Posterior vena cava (tissue), 2 donors: ENCODE data around the gene KIF22. TPM values are rescaled to one million over a fixed set of nuclear protein-coding genes. Genes with fewer than 3 reads are reported as not detected.
A peak's percentile ranks its signal among the peaks of the same experiment; 100 is the strongest.
"Not testable (repeated sequence)": the region's sequence is repeated elsewhere in the genome, so short reads cannot be mapped to it uniquely, and the experiment has no call there.

Source experiments
- DNase-seq: peaks from one replicate; pipeline ENCODE4 v3.0.0-alpha.2; 2020; ENCODE audit warnings: low spot score
- intact Hi-C, 2 donors: fragments of 100-400 bp; cut with DNase I; formaldehyde crosslinking; loops; one replicate each; pipeline versions ENCODE4 v1.14.1 to v1.14.2; 2022 to 2023
- long read RNA-seq, 2 donors: library from polyadenylated mRNA; unstranded; transcript quantifications; one replicate each; pipeline ENCODE4 v2.0.0, GENCODE V29; 2020 to 2021
- total RNA-seq, 2 donors: library from RNA; stranded (reverse); fragmentation: NEBNext Ultra II Directional; extraction: Animal tissue kit (Norgen Biotek cat#: 25700); gene quantifications; one replicate each; pipeline ENCODE4 v1.2.1, GENCODE V29; 2021
- donor health status: DM: yes; HTN: yes; CAD: no.
- donor health status: DM: yes; HTN: yes; CAD: no.

Gene KIF22
- total RNA-seq, result 10 to 100 TPM in 1 of 2 donors, 1 to 10 TPM in 1; 5.9 to 10.4 TPM
- long read RNA-seq, donor 1, partial matches to known transcripts, result 1 of 5 reads
- long read RNA-seq, donor 1, other reads (novel, unspliced or antisense), result 1 of 5 reads
- long read RNA-seq, donor 2, transcript KIF22-201 (14 exons, 2,113 nt), result major isoform, 17 of 22 reads
- long read RNA-seq, donor 2, partial matches to known transcripts, result 5 of 22 reads
- long read RNA-seq, donor 2, other reads (novel, unspliced or antisense), result 0 of 22 reads

DNA sequence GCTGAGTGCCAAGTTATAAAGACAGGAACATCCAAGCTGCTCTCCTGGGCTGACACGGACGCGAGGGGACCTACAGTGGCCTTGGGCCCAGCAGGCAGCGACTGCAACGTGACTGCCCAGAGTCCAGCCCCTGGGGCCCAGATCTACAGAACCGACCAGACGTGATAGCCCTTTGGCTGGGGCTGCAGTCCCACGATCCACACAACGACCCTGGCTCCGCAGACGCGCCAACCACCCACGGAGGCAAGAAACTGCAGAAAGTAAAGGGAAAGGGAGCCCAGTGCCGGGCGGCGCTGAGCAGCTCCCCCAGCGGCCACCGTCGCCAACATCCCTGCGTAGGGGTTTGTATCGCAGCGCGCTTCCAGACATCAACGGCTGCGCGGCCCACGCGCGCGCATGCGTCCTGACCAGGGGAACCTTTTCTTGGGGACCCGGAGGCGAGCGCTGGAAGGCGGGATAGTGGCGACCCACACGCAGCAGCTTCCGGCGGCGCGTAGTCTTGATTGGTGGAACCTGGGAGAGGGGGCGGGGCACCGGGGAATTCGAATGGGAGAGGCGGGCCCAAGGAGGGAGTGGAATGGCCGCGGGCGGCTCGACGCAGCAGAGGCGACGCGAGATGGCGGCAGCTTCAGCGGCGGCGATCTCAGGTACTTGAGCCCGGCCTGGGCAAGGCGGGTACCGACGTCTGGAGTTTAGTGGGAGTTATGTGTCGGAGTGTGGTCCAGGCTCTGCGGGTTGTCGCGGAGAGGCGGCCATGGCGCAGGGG is at the start of gene KIF22:
KIF22 (plus strand) TSS at position 569 of the 766 bp plus-strand sequence; CDS start at position 578, 9 bp downstream.
- peak; percentile 100 for DNase-seq
- intact Hi-C loops, result no loop called here

DNA sequence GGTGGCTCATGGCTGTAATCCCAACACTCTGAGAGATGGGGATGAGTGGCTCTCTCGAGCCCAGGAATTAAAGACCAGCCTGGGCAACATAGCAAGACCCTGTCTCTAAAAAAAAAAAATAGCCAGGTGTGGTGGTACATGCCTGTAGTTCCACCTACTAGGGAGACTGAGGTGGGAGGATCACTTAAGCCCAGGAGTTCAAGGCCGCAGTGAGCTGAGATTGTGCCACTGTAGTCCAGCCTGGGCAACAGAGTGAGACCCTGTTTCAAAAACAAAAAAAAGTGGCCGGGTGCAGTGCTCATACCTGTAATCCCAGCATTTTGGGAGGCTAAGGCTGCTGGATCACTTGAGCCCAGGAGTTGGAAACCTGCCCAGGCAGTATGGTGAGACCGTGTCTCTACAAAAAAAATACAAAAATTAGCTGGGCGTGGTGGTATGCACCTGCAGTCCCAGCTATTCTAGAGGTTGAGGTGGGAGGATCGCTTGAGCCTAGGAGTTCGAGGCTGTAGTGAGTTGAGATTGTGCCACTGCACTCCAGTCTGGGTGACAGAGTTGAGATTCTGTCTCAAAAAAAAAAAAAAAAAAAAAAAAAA is 47.8 kb upstream of the KIF22 start:
- intact Hi-C loops, result no loop called here

DNA sequence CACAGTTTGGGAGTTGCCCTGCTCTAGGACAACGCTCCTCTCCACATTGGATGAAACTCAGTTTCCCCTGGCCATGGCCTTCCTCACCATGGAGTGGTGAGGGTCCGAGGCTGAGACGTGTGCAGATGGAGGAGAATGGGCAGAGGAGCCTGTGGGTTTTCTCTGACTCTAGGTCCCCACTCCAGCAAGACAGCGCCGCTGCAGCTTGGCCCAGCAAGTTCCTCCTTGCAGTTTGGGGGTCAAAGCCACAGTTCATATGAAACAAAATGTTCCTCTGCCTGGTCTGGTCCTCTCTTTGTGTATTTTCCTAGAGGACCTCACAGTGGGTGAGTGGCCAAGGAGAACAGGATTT is 47.1 kb upstream of the KIF22 start:
- no peak for DNase-seq
- intact Hi-C loops, result no loop called here

More for the DNA sequence above, 47.8 kb upstream of the KIF22 start:
- DNase-seq, result no peak

DNA sequence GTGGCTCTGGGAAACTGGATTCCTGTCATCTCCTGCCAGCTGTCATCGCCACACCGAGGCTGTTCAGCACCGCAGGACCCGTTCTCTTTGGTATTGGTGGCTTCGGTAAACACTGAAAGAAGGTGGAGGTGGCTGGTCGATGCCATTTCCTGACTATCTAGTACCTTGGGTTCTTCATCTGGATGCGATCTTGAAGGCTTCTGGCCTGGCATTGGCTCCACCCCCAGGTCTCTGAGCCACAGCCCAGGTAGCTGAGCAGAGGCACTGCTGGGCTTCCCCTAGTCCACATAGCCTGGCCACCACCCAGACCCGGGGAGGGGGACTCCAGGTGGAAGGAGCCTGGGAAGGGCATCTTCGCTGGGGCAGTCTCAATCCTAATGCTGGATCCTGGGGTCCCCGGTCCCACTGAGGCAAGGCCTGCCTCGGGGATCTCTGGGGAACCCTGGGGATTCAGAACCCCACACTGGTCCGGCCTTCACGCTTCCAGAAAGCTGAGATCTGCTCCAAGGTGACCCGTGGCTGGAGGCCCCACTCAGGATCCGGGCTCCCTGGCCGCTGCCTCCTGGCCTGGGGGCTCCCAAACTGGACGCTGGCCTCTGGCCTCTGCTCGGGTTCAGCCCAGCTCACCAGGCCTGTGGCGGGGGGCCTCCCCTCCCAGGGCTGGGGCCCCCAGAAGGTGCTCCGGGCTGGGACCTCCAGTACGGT is 46.6 kb upstream of the KIF22 start:
- no peak for DNase-seq
- intact Hi-C loops, result no loop called here

DNA sequence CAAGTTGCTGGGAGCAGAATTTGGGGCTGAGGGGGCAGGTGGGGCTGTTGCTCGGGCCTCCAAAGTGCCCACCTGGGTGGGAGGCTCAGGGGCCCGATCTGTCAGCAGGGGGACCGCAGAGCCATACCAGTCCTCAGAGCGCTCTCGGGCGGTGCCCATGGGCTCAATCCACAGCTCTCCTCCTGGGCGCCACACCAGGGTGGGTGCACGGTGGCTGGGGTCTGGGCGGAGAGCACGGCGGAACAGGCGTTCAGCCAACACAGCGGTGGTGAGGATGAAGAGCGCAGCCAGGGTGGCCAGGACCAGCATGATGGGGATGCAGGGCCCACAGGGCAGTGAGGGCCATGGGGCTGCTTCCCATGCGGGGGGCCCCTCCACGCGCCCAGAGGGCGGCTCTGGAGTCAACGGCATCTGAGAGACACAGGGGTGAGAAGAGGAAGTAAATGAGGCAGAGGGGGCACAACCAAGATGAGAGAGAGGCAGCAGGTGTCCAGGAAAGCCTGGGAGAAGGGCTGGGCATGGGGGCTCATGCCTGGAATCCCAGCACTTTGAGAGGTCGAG is 45.9 kb upstream of the KIF22 start:
- DNase-seq, result no peak
- intact Hi-C loops, result loop anchor here in 1 of 2 donors (5.0 kb wide), 1 partner anchor 1388 kb away; no protein-coding TSS in a partner anchor

DNA sequence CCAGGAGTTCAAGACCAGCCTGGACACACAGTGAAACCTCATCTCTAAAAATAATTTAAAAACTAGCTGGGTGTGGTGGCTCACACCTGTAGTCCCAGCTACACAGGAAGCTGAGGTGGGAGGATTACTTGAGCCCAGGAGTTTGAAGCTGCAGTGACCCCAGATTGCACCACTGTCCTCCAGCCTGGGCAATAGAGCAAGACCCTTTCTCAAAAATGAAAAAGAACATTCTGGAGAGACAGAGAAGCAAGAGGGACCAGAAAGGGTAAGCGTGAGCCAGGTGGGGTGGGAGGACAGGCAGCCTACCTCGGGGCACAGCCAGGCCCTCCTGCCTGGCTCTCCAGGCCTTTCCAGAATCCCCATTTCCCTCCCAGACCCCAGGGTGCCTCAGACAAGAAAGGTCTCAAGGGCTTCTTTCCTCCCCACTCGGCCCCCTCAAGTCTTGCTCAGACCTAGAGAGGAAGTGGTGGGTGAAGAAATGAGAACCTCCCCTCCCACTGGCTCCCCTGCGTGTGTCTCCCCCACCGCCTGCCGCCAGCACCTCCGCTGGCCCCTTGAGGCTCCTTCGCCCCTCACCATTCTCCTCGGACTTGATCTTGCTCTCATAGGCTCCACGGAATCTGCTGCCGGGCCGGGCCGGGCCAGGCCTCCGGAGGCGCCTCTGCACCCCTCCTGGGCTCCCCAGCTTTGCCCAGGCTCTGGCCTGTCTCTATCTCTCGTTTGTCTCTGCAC is 45.3 kb upstream of the KIF22 start:
- peak; percentile 79 for DNase-seq
- intact Hi-C loops, result loop anchor here in 1 of 2 donors (5.0 kb wide), 1 partner anchor 1387 kb away; no protein-coding TSS in a partner anchor

DNA sequence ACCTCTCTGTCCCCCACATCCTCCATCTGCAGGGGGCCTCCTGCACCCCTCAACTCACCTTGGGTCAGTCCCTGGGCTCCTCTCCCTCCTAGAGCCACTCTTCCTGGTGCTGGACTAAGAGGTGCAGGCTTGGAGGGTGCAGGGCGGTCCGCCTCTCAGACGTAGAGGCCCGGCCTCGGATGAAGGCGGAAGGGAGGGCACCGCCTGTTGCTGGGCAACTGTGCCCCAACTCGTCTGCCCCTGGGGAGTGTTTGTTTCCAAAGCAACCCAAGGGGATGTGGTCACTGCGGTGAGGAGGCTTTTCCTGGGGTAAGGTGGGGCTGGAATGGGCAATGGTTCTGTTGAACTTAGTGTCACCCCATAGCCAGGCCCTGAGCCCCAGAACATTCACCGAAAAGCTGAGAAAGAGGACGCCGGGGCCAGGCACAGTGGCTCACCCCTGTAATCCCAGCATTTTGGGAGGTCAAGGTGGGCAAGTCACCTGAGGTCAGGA is 44.7 kb upstream of the KIF22 start, which contains the start of gene C16orf54:
C16orf54 (minus strand) TSS at position 138 of the 493 bp plus-strand sequence. CDS start 1,039 bp downstream, outside the sequence.
- intact Hi-C loops, result loop anchor here in 1 of 2 donors (5.0 kb wide), 1 partner anchor 1386 kb away; no protein-coding TSS in a partner anchor
- DNase-seq, result peak; percentile 95

DNA sequence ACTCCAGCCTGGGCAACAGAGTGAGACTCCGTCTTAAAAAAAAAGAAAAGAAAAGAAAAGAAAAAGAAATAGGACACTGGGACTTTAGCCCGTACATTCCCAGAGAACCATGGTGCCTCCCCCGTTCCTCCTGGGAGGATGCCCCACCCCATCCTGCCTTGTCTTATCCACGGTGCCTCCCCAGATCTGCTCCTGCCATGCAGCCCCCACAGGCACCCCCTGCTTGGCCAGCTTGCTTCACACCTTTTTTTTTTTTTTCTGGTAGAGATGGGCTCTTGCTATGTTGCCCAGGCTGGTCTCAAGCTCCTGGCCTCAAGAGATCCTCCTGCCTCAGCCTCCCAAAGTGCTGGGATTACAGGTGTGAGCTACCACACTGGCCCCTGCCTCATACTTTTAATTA is 44.0 kb upstream of the KIF22 start:
- intact Hi-C loops, result loop anchor here in 1 of 2 donors (5.0 kb wide), 1 partner anchor 1386 kb away; no protein-coding TSS in a partner anchor
- not testable (repeated sequence) for DNase-seq

DNA sequence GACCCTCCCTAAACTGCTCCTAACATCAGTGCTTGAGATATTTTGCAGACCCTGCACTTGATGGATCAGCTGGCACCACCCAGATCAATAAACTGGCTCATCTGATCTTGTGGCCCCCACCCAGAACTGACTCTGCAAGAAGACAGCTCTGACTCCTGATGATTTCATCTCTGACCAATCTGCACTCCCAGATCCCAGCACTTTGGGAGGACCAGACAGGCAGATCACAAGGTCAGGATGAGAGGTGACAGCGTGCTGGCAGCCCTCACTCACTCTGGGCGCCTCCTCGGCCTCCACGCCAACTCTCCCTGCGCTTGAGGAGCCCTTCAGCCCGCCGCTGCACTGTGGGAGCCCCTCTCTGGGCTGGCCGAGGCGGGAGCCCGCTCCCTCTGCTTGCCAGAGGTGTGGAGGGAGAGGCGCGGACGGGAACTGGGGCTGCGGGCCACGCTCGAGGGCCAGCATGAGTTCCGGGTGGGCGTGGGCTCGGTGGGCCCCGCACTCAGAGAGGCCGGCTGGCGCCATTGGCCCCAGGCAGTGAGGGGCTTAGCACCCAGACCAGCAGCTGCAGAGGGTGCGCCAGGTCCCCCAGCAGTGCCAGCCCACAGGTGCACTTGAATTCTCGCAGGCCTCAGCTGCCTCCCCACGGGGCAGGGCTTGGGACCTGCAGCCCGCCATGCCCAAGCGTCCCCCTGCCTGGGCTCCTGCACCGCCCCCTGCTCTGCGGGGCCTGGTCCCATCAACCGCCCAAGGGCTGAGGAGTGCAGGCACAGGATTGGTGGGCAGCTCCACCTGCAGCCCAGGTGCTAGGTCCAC is 42.4 kb upstream of the KIF22 start:
- intact Hi-C loops, result loop anchor here in 1 of 2 donors (5.0 kb wide), 1 partner anchor 1384 kb away; no protein-coding TSS in a partner anchor
- no peak for DNase-seq

DNA sequence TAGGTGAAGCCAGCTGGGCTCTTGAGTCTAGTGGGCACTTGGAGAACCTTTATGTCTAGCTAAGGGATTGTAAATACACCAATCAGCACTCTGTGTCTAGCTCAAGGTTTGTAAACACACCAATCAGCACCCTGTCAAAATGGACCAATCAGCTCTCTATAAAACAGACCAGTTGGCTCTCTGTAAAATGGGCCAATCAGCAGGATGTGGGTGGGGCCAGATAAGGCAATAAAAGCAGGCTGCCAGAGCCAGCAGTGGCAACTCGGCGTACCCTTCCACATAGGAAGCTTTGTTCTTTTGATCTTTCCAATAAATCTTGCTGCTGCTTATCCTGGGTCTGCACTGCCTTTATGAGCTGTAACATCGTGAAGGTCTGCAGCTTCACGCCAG is 41.8 kb upstream of the KIF22 start:
- DNase-seq, result not testable (repeated sequence)
- intact Hi-C loops, result loop anchor here in 1 of 2 donors (5.0 kb wide), 1 partner anchor 1384 kb away; no protein-coding TSS in a partner anchor

DNA sequence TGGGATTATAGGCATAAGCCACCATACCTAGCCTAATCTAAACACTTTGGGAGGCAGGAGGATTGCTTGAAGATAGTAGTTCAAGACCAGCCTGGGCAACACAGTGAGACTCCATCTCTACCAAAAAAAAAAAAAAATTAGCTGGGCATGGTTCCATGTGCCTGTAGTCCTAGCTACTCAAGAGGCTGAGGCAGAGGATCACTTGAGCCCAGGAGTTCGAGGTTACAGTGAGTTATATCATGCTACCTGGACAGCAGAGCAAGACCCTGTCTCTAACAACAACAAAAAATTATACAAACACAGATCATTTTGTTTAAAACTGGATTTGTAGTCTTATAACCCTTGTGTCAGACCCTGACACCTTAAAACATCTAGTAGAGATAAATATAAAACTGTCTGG is 37.0 kb upstream of the KIF22 start:
- DNase-seq, result no peak
- intact Hi-C loops, result no loop called here

DNA sequence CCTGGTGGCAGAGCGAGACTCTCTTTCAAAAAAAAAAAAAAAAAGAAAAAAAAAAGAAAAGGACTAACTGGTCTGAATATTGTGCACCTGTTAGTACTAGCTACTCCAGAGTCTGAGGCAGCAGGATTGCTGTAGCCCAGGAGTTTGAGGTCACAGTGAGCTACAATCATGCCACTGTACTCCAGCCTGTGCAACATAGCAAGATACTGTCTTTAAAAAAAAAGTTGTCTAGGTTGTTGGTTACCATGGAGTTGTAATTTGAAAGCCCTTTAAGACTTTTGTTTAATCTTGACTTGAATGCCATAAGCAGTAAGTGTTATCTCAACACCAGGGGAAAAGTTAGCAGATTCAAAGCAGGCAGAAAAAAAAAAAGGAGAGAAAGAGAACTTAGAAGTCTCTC is 33.9 kb upstream of the KIF22 start:
- intact Hi-C loops, result no loop called here
- DNase-seq, result no peak

DNA sequence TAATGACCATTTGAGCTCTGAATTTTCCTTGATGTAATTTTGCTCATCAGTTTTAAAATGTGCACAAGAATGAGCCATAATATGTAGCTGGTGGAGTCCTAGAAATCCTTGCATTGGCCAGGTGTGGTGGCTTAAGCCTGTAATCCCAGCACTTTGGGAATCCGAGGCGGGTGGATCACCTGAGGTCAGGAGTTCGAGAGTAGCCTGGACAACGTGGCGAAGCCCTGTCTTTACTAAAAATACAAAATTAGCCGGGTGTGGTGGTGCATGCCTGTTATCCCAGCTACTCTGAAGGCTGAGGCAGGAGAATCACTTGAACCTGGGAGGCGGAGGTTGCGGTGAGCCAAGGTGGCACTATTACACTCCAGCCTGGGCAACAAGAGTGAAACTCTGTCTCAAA is 33.5 kb upstream of the KIF22 start:
- intact Hi-C loops, DNase-seq: not testable (repeated sequence)

DNA sequence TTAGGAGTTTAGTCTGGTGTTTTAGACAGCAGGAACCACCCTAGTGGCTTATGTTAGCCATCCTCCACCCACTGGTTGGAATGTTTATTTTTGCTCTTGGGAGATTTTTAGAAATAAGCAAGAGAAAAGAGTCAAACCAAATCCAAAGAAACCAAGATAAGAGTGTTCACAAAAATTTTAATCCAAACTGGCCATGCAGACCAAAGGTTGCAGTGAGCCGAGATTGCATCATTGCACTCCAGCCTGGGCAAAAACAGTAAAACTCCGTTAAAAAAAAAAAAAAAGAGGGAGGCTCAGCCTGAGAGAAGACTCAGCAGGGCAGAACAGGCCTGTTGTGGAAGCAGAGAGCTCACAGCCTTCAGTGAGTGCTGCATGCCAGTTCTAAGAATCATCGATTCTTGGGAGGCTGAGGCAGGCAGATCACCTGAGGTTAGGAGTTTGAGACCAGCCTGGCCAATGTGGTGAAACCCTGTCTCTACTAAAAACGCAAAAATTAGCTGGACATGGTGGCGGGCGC is 32.5 kb upstream of the KIF22 start:
- intact Hi-C loops, result no loop called here
- no peak for DNase-seq

DNA sequence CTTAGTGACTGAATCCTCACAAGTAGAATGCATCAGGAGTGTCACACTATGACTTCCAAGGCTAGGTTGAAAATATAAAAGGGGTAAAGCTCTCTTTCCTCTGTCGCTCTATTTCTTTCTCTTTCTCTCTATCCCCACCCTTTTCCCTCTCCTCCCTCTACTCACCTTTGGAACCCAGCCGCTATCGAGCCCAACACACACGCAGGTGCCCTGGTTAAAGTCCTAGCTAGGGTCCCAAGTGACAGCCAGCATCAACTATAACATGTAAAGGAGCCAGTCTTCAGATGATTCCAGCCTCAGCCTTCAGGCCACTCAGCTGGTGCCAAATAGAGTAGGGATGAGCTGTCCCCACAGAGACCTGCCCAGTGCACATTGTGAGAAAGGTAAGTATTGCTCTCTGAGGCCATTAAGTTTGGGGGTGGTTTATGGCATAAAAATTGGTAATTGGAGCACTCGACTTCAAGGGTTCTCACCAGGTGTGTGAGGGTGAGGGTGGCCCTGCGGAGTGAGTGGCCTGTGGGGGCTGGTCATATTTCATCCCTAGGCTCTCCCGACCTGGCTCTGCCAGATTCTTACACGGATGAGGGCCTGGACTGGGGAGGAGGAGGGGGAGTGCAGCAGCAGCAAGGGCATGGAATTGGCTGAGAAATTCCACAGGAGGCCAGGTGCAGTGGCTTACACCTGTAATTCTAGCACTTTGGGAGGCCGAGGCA is 29.8 kb upstream of the KIF22 start:
- DNase-seq, result no peak
- intact Hi-C loops, result no loop called here

DNA sequence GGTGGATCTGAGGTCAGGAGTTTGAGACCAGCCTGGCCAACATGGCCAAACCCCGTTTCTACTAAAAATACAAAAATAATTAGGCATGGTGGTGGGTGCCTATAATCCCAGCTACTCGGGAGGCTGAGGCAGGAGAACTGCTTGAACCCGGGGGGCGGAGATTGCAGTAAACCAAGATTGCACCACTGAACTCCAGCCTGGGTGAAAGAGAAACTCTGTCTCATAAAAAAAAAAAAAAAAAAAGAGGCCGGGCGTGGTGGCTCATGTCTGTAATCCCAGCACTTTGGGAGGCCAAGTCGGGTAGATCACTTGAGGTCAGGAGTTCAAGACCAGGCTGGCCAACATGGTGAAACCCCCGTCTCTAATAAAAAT is 29.3 kb upstream of the KIF22 start:
- DNase-seq, intact Hi-C loops: not testable (repeated sequence)

DNA sequence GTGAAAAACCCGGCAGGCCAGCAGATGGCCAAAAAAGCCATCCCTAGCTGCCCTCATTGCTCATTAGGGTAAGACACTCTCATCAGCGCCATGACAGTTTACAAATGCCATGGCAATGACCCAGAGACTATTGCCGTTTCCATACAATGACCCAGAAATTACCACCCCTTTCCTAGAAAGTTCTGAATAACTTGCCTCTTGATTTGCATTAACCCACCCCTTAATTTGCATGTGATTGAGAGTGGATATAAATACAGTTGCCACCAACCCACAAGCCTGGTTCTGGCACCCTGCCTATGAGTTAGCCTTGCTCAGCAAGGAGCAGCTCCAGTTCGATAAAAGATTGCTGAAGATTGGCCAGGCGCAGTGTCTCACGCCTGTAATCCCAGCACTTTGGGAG is 28.7 kb upstream of the KIF22 start:
- no peak for DNase-seq
- intact Hi-C loops, result no loop called here
